Muscle of leg (tissue), 11 donors: Measurements from ENCODE around the gene LRRC49. TPM values are rescaled to one million over a fixed set of nuclear protein-coding genes. Genes with fewer than 3 reads are reported as not detected.

Source experiments
- DNase-seq: peaks from one replicate; pipeline ENCODE4 v3.0.0; 2013
- H3K27ac ChIP-seq: one replicate; pipeline ENCODE4 v1.5.1; 2013; ENCODE audit warnings: mild to moderate bottlenecking, low read length, control low read depth
- H3K27me3 ChIP-seq: one replicate; pipeline ENCODE4 v1.6.1; 2013; ENCODE audit warnings: low read length; ENCODE audit not compliant: control insufficient read depth, insufficient read depth
- H3K36me3 ChIP-seq: one replicate; pipeline ENCODE4 v1.6.1; 2013; ENCODE audit warnings: low read length; ENCODE audit not compliant: control insufficient read depth, insufficient read depth
- H3K4me1 ChIP-seq: one replicate; pipeline ENCODE4 v1.6.1; 2013; ENCODE audit warnings: low read length; ENCODE audit not compliant: control insufficient read depth, insufficient read depth
- H3K4me3 ChIP-seq: one replicate; pipeline ENCODE4 v1.5.1; 2013; ENCODE audit warnings: low read length, control low read depth
- H3K9me3 ChIP-seq: replicated peaks from 2 replicates; pipeline ENCODE4 v1.6.1; 2013; ENCODE audit warnings: low read depth, low read length; ENCODE audit not compliant: control insufficient read depth
- WGBS: methylation state at CpG from one replicate; pipeline ENCODE4 v1.1.5; 2013; ENCODE audit warnings: missing lambda C conversion rate; ENCODE audit not compliant: insufficient coverage; 5-methylcytosine and 5-hydroxymethylcytosine counted together
- polyA plus RNA-seq, 8 donors: library from polyadenylated mRNA; unstranded; fragments of 120-200 nt; gene quantifications; one replicate each; pipeline versions ENCODE4 v1.2.1 to v1.2.3, GENCODE V29; 2013; ENCODE audit warnings: inconsistent platforms in 1 of 8, low replicate concordance in 1 of 8; ENCODE audit not compliant: insufficient read length in 8 of 8, insufficient read depth in 1 of 8
- total RNA-seq: library from RNA; stranded (reverse); fragments of 120-200 nt; gene quantifications from one replicate; pipeline ENCODE4 v1.2.4, GENCODE V29; 2013

LRRC49 gene
- total and polyA plus RNA-seq, 9 donors: 4.5 to 13.8 (median 5.9) TPM

GRCh38 chr15:71060983-71061382 lies 168.4 kb downstream of the LRRC49 start:
- Histone ChIP-seq H3K4me3 (no peak overlapping the region), H3K36me3 (no peaks in the 10 kb centered on the region), H3K4me1 (no peaks in the 10 kb centered on the region), H3K9me3 (peaks cover 9% of the 10 kb centered on the region), H3K27ac (no peak overlapping the region), H3K27me3 (no peaks in the 10 kb centered on the region)
- DNase-seq: no peak
- WGBS: no CpG with 5 or more reads among the region's 1 CpG

GRCh38 chr15:71066983-71067382 lies 174.4 kb downstream of the LRRC49 start:
- H3K4me3 ChIP-seq: no peak overlapping the region
- peak; percentile 29 for DNase-seq
- H3K27ac ChIP-seq: no peak overlapping the region
- H3K4me1 ChIP-seq: no peaks in the 10 kb centered on the region
- 46% methylated on average over 4 of the region's 5 CpGs for WGBS
- no peaks in the 10 kb centered on the region for H3K9me3 ChIP-seq
- no peaks in the 10 kb centered on the region for H3K36me3 ChIP-seq
- H3K27me3 ChIP-seq: no peaks in the 10 kb centered on the region

- no CpG with 5 or more reads among the region's 2 CpGs for WGBS
- no peak for DNase-seq
- Histone ChIP-seq H3K4me3 (no peak overlapping the region), H3K4me1 (no peaks in the 10 kb centered on the region), H3K27me3 (no peaks in the 10 kb centered on the region), H3K27ac (no peak overlapping the region), H3K36me3 (no peaks in the 10 kb centered on the region), H3K9me3 (no peaks in the 10 kb centered on the region)
These were observed 177.1 kb downstream of the LRRC49 start for GRCh38 chr15:71069693-71070092.

GRCh38 chr15:71071529-71071928 lies 178.9 kb downstream of the LRRC49 start:
- Histone ChIP-seq H3K4me3 (no peak overlapping the region), H3K27me3 (no peaks in the 10 kb centered on the region), H3K4me1 (no peaks in the 10 kb centered on the region), H3K27ac (no peak overlapping the region), H3K36me3 (no peaks in the 10 kb centered on the region), H3K9me3 (no peaks in the 10 kb centered on the region)
- DNase-seq: no peak

- Histone ChIP-seq H3K4me3 (no peak overlapping the region), H3K27me3 (no peaks in the 10 kb centered on the region), H3K4me1 (no peaks in the 10 kb centered on the region), H3K36me3 (no peaks in the 10 kb centered on the region), H3K27ac (no peak overlapping the region), H3K9me3 (no peaks in the 10 kb centered on the region)
- no peak for DNase-seq
- 100% methylated on average over 5 of the region's 6 CpGs for WGBS
These were observed 179.8 kb downstream of the LRRC49 start for GRCh38 chr15:71072423-71072822.

GRCh38 chr15:71078506-71079207 lies 186.0 kb downstream of the LRRC49 start:
- no peak for DNase-seq
- H3K4me3 ChIP-seq: no peak overlapping the region
- H3K27ac ChIP-seq: no peak overlapping the region
- H3K27me3 ChIP-seq: no peaks in the 10 kb centered on the region
- H3K4me1 ChIP-seq: peaks cover 8% of the 10 kb centered on the region
- H3K9me3 ChIP-seq: no peaks in the 10 kb centered on the region
- no peaks in the 10 kb centered on the region for H3K36me3 ChIP-seq
- WGBS: 38% methylated on average over 1 of the region's 6 CpGs

- Histone ChIP-seq H3K4me1 (peaks cover 8% of the 10 kb centered on the region), H3K9me3 (no peaks in the 10 kb centered on the region), H3K27me3 (no peaks in the 10 kb centered on the region), H3K36me3 (no peaks in the 10 kb centered on the region), H3K27ac (no peak overlapping the region), H3K4me3 (no peak overlapping the region)
- peak; percentile 15 for DNase-seq
- 40% methylated on average over 2 of the region's 6 CpGs for WGBS
These were observed 186.8 kb downstream of the LRRC49 start for GRCh38 chr15:71079208-71080044.

GRCh38 chr15:71080166-71080565 lies 187.5 kb downstream of the LRRC49 start:
- 92% methylated on average over 5 of the region's 7 CpGs for WGBS
- Histone ChIP-seq H3K36me3 (no peaks in the 10 kb centered on the region), H3K4me1 (peaks cover 12% of the 10 kb centered on the region), H3K4me3 (no peak overlapping the region), H3K27ac (no peak overlapping the region), H3K27me3 (no peaks in the 10 kb centered on the region), H3K9me3 (no peaks in the 10 kb centered on the region)
- no peak for DNase-seq

- DNase-seq: no peak
- no CpG with 5 or more reads among the region's 1 CpG for WGBS
- H3K4me1 ChIP-seq: peaks cover 12% of the 10 kb centered on the region
- no peaks in the 10 kb centered on the region for H3K9me3 ChIP-seq
- H3K27ac ChIP-seq: no peak overlapping the region
- H3K27me3 ChIP-seq: no peaks in the 10 kb centered on the region
- no peak overlapping the region for H3K4me3 ChIP-seq
- H3K36me3 ChIP-seq: no peaks in the 10 kb centered on the region
These were observed 188.1 kb downstream of the LRRC49 start for GRCh38 chr15:71080705-71081104.

GRCh38 chr15:71082803-71083202 lies 190.2 kb downstream of the LRRC49 start:
- H3K36me3 ChIP-seq: no peaks in the 10 kb centered on the region
- no peak overlapping the region for H3K4me3 ChIP-seq
- H3K27me3 ChIP-seq: no peaks in the 10 kb centered on the region
- WGBS: 58% methylated on average over 5 of the region's 5 CpGs
- DNase-seq: no peak
- H3K4me1 ChIP-seq: peaks cover 12% of the 10 kb centered on the region
- peak overlapping the region; percentile 52 for H3K27ac ChIP-seq
- H3K9me3 ChIP-seq: no peaks in the 10 kb centered on the region
